Measurements from ENCODE around the gene MBTPS2.
A peak's percentile ranks its signal among the peaks of the same experiment; 100 is the strongest.
"Not testable (repeated sequence)": the region's sequence is repeated elsewhere in the genome, so short reads cannot be mapped to it uniquely, and the experiment has no call there.

Gene MBTPS2

DNA sequence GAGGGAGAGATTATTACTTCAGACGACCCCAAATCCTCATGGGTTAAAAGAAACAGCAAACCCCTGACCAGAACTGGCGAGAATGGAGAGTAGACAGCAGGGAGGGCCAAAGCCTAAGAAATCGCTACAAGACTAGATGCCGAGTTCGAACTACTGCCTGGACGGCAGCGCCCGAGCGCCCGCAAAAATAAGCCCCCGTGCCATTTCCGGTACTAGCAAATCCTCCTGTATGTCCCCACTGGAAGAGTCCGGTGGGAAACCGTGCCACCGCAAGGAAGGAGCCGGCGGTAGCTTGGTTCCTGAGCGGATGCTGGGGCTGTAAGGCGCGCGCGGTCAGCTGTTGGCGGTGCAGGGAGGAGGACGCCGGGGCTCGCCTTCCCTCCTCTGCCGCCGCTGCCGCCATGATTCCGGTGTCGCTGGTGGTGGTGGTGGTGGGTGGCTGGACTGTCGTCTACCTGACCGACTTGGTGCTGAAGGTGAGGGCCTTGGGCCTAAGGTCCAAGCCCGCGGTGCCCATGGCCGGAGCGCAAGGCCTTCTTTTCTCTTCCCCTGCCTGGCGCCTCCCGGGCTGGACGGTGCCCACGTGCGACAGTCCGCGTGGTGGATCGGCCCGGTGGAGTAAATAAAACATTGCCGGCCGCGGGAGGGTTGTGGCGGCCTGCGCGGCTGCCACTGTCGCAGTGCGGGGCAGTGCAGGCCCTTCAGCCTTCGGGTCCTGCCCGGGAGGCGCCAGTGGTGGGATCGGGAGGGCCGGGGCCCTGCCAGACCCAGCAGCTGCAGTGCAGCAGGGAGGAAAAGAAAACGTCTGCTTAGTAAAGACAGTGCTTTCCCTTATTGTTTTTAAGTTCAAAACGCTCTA is at the start of gene MBTPS2:
TSS of gene MBTPS2 (plus strand) at position 284 of the 859 bp plus-strand sequence. CDS start at position 402, 118 bp downstream.
- DNase-seq (ENCODE audit: low spot score): peak; percentile 82

DNA sequence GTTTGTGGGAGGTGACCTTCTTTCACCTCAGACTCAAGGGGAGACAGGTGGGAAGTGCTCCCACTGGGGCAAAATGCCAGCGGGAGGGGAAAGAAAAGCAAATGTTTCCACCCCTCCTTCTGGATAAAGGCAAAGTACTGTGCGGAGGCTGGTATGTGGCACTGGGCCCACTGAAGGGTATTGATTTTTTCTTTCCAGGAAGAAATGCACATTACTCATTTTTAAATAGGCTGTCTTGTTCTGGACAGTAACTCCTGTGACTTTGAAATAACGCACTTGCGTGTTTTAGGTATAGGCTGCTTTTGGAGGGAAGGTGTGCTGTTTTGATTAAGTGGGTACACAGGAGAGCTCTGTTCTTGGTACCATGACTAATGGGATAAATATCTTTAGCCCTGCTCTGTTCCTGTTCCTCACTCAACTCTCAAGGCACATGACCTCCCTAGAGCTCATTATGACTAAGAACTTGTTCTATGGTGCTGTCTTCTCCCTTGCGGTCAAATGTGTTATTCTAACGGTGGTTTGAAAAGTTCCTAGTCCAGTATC is 40.7 kb upstream of the MBTPS2 start:
- DNase-seq (ENCODE audit: low spot score): peak; percentile 52

DNA sequence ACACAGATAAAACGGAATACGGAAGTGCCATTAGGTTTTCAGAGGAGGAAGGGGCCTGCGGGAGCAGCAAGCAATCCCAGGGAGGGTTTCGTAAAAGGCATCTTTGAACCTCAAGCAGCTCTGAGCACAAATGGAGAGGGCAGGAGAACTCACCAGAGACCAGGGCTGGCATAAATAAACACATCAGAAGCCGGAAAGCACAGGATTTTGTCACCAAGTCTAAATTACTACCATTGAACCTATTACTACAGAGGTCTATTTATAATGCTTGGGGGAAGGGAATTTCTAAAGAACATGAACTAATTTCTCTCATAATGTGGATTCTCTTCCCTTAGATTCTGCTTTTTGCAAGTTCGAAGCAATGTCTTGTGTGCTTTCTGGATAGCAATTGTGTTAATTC is 39.6 kb upstream of the MBTPS2 start:
- DNase-seq (ENCODE audit: low spot score): no peak

DNA sequence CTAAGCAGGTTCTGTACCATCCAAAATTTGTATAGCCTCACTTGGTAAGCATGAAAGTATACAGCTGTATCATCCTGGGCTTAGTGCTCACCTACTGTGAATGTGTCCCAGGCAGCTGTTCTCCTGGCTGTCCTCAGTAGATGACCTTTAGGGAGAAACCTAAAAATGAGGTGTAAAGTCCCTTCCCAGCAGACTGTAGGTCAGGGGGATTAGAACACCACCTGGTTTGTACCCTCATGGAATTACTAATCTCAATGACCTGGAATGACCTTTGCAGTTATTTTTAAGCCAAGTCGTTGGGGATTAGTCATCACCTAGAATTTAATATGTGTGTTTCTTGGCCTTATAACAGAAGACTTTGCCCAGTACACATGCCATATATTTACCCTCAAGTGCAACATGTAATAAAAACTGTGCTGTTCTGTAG is 39.1 kb upstream of the MBTPS2 start:
- no peak for DNase-seq (ENCODE audit: low spot score)

DNA sequence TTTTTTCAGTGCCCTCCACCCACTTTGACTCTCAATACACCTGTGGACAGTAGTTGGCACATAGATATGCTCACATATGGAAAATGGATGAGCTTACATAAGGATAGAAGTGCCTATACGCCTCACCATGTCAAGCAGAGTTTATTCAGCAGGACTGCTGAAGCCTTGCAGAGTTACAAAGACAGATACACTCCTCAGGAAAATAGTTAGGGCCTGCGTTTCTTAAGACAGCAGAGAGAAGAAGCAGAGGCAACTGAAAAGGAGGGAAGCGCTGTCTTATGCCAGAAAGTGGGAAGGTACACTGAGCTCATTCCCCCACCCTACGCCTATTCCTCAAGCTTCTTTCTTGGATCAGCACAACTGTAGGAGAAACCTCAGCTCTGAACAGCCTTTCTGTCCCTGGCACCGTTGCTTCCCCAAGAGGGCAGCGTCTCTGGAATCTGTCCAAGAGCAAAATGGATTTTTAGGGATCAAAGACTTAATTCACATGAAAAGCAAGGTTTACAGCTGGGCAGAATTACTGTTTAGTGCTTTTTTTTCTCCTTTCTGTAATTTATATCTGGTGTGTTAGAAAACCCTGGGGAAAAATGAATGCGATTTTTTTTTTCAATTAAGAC is 37.3 kb upstream of the MBTPS2 start:
- DNase-seq (ENCODE audit: low spot score): no peak

DNA sequence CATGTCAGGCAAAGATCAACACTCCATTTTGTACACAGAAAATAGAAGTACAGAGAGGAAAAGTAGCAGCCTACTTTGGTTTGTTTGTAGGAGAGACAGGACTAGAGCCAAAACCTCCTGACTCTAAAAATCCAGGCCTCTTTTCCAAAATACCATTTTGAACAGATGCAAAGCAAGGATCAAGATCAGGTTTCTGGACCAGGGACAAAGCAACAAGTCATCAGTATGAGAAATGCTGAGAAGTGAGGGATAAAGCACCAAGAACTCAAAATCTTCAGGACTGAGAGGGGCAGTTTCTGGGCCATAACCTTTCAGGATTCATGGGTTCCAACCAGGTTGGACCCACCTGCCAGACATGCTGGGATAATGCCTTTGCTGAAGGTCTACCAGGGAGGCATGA is 36.6 kb upstream of the MBTPS2 start:
- DNase-seq (ENCODE audit: low spot score): no peak

DNA sequence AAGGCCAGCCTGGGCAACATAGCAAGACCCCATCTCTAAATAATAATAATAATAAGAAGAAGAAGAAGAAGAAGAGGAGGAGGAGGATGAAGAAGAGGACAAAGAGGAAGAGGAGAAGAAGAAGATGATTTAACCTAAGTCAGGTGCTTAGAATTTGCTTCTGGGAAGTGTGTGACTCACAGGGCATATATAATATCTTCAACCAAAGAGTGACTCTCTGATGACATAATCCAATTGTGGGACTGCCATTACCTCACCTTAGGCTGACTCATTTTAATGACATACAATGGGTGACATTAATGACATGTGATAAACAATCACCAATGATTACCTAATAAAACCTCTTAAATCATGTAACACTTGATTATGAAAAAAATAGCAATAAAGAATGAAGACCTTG is 32.7 kb upstream of the MBTPS2 start:
- peak; percentile 36 for DNase-seq (ENCODE audit: low spot score)

DNA sequence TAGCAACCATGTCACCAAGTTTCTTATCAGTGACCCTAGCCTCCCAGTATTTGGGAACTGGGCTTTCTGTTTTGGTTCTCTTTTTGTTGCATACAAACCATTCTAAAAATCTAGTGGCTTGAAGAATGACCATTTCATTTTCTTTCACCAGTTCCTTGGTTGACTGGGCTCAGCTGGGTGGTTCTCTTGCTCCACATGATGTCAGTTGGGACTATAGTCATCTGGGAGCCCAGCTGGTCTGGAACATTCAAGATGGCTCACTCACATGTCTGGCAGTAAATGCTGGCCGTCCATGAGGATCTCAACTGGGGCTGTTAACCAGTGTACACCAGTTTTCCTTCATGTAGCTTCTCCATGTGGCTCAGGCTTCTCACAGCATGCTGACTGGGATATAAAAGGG is 27.6 kb upstream of the MBTPS2 start:
- no peak for DNase-seq (ENCODE audit: low spot score)

DNA sequence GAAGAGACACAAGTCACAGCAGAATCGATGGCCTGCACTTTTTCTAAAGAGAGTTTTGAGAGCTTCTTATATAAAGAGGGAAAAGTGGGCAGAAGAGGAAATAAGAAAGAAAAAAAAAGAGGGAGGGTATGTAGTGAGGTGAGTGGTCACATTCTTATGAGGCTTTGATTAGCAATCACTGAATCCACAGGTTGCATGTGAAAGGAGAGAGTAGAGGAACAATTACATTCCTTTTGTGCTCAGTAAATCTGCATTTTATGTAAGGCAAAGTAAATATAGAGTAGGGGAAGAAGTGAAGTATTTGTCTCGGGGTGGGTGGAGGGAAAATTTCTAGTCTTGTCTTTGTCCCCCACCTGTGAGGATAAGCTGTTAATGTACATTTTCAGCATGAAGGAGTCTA is 26.8 kb upstream of the MBTPS2 start:
- DNase-seq (ENCODE audit: low spot score): no peak

DNA sequence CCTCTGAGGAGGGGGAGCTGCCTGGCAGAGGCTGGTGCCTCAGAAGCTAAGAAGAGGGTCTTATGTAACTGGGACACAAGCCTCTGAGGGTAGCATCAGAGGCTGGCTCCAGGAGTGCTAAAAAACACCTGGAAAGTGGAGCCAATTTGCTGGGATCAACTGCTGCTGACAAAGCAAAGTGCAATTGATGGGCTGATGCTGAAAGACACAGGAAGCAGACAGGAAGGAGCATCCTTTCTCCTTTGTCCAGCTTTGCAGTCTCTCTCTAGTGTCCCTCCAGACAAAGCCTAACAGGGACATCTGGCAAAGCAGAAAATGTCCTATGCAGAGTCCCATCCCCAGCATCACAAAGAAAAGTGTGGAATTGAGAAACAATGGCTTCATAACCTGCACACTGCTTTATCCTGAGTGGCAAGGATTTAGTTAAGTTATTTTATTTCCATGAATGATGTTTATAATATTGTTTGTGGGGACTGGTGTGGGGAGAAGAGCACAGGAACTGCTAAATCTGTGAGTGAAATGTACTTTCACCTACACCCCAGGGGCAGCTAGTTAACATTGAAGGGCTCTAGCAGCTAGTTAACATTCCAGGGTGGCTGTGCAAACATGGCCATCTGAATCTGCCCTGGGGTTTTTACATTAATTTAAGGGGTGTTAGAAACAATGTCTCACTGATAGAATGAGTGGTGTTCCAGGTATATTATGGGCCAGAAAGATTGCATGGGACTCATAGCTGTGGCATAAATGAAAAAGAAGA is 25.6 kb upstream of the MBTPS2 start:
- DNase-seq (ENCODE audit: low spot score): no peak

DNA sequence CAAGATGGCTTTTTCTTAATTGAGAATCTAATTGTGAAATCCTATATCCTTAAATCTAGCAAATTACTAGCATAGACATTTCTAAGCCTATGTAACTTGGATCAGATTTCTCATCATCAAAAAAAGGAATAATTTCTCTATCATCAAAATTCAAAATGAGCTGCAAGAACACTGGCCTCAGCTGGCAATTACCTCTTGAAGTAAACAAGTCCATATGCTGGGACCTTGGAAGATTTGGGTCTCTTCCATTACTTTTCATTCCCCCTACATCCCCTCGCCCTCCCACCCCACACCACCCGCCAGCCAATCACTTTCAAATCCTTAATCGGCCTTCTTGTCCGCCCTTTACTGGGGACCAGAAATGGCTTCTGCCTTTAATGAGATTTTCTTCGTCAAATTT is 23.3 kb upstream of the MBTPS2 start:
- no peak for DNase-seq (ENCODE audit: low spot score)

DNA sequence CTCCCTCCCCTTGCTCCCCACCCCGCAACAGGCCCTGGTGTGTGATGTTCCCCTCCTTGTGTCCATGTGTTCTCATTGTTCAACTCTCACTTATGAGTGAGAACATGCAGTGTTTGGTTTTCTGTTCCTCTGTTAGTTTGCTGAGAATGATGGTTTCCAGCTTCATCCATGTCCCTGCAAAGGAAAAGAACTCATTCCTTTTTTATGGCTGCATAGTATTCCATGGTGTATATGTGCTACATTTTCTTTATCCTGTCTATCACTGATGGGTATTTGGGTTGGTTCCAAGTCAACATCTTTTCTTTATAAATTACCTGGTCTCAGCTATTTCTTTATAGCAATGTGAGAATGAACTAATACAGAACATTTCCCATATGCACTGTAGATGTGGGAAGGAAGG is 19.2 kb upstream of the MBTPS2 start:
- not testable (repeated sequence) for DNase-seq (ENCODE audit: low spot score)

DNA sequence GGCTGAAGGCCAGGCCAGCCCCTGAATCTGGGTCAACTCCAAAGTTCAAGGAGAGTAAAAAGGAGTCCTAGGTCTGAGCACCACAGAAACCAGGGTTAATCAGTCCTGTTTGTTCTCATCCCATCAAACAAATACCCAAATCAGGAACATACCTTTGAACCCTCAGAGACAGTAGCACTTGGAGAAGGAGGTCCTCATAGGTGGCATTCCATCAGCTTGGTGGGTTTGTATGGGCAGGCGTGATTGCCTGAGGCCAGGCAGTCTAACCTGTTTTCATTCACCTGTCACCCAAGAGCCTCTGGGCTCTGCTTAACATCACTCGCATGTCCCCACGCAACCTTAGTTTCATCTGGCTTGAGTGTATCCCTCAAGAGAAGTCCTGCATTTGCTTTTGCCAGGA is 17.5 kb upstream of the MBTPS2 start:
- DNase-seq (ENCODE audit: low spot score): no peak

DNA sequence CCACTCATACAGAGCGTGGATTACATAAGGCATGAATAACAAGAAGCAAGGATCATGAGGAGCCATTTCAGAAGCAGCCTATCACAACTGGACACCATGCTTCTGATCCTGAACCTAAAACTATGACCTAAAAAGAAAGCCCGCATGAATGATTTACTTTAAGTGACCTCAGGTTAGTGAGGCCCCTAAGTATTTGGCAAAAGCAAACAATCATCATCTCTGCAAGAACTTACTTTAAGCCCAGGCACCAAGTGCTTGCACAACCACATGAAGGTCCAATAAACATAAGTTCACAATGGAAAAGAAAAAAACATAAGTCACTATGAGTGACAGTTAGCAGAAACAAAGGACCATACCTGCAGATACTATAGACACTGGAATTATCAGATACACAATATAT is 7.9 kb upstream of the MBTPS2 start:
- no peak for DNase-seq (ENCODE audit: low spot score)

DNA sequence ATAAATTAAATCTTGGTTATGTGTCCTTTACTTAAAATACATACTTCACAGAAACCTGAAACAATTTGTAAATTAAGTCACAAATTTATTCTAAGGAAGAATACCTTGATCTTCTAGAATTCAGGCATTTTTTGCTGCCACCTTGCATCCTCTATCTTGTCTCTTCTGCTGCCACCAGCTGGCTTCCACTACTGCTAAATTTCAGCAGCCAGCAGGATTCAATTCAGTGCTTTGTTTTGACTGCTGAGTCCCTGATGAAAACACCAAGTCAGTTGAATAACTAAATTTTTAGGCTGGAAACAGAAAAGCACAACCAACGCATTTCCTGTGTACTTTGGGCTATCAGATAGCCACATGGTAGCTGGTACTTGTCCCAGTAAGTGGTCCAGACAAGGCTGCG is 2.4 kb upstream of the MBTPS2 start:
- DNase-seq (ENCODE audit: low spot score): no peak

DNA sequence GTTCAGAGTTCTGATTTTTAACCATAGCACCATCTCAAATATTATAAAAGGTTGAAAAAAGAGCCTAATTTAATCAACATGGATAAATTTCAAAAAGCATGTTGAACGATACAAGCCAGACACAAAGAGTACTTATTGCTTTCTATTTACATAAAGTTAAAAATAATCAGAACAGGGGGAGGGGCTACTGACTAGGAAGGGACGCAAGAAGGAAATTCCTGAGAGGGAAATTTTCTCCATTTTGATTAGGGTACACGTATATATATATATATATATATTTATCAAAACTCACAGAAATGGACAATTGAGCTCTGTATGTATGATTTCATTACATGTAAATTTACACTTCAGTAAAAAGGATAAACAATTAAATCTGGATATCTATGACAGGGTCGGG is 482 bp upstream of the MBTPS2 start:
- DNase-seq (ENCODE audit: low spot score): peak; percentile 13

DNA sequence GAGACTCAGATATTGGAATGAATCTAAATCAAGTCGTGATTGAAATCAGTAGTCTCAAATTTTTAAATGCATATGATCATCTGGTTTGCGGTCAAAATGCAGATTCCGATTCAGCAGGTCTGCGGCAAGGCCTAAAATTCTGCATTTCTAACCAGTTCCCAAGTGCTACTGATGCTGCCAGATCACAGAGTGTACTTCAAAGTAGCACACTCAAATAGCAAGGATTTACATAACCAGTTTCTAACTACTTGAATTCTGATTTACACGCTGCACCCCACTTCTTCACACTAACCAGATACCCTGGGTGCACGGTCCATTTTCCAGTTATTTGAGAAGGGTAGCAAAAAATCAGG is 752 bp downstream of the MBTPS2 start:
- peak; percentile 3 for DNase-seq (ENCODE audit: low spot score)

DNA sequence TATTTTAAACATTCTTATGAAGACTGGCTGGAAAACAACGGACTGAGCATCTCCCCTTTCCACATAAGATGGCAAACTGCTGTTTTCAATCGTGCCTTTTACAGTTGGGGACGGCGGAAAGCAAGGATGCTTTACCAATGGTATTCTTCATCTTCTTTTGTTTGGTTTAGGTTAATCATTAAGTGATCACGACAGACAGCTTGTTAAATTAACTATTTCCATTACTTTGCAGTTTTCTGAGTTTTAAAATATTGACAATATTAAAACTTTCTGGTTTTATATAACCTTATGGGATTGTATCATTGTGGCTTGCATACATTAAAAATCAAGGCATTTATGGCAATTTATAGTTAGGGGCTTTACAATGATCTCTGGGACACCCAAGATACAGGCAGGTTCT is 3.8 kb downstream of the MBTPS2 start:
- no peak for DNase-seq (ENCODE audit: low spot score)

DNA sequence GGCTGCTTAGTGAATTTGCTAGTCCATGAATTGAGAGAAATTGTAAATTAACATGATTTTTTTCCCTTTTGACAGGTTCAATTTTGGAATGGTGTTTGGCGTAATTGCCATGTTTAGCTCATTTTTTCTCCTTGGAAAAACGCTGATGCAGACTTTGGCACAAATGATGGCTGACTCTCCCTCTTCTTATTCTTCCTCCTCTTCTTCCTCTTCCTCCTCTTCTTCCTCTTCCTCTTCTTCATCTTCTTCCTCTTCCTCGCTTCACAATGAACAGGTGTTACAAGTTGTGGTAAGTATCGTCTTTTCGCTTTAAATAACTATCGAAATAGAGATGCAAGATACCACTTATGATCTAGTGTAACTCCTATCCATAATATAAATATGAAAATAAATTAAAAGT is 5.7 kb downstream of the MBTPS2 start:
- no peak for DNase-seq (ENCODE audit: low spot score)

DNA sequence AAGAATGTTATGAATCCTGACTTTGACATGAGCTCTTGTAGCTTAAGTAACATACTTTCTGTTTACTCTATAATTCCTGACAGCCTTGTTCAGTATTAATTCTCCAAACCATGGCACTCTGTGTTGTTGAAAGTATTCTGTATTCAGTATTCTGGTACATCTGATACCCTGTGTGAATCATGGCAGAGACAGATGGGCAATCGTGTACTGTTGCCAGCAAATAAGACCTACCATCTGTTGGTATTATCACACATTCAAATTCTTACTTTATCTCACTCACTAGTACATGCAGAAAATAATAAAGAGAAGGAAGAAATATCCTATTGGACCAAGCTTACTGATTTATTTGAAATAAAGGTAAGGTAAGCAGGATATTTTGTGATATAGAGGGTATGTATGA is 7.9 kb downstream of the MBTPS2 start:
- no peak for DNase-seq (ENCODE audit: low spot score)

DNA sequence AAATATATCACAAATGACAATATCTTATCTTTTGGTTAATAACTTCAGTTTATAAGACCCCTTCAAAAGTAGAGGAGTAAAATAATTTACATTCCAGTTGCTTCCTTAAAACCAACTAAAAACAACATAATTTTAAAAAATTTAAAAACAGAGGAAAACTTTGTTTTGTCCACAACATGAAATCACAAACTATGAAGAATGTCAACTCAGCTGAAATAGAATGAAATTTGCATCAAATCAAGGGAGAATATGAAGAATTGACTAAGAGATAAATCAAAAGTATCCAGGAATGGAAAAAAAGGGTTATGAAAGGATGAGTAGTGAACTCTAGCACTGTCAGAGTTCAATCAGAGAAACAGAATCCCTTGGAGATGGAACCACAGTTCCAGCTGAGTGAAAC is 14.2 kb downstream of the MBTPS2 start:
- no peak for DNase-seq (ENCODE audit: low spot score)

DNA sequence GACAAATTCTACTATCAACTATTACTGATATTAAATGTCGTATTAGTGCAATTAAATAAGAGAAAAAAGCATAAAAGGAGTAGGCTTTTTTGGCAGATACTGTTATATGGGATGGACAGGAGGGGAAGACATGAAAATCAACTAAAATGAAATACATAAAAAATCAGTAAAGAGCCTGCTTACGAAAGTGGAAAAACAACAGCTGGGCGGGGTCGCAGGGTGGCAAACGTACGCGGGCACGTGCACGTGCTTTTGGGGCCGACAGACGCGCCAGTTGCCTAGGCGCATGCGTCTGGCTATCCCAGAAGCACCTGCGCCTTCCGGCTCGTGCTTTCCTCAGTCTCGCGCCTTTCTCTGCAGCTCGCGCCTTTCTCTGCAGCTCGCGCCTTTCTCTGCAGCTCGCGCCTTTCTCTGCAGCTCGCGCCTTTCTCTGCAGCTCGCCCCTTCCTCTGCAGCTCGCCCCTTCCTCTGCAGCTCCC is 16.6 kb downstream of the MBTPS2 start, which contains the start of gene YY2:
TSS of gene YY2 (plus strand) at position 51 of the 479 bp plus-strand sequence. CDS start 498 bp downstream, outside the sequence.
- no peak for DNase-seq (ENCODE audit: low spot score)

Data from SW480 (cell line).